Rectal smooth muscle tissue (tissue), 1 donor: ENCODE data around the gene SLC8B1.

Source experiments
- H3K27ac ChIP-seq: one replicate; pipeline ENCODE4 v1.7.0; 2013; ENCODE audit warnings: low read depth, low read length, inconsistent platforms
- H3K27me3 ChIP-seq: one replicate; pipeline ENCODE4 v1.7.0; 2013; ENCODE audit warnings: low read length; ENCODE audit not compliant: control insufficient read depth, insufficient read depth
- H3K36me3 ChIP-seq: one replicate; pipeline ENCODE4 v1.7.0; 2013; ENCODE audit warnings: low read length; ENCODE audit not compliant: control insufficient read depth, insufficient read depth
- H3K4me1 ChIP-seq: one replicate; pipeline ENCODE4 v1.7.0; 2013; ENCODE audit warnings: low read length; ENCODE audit not compliant: control insufficient read depth, insufficient read depth
- H3K4me3 ChIP-seq: one replicate; pipeline ENCODE4 v1.7.0; 2013; ENCODE audit warnings: low read length
- H3K9ac ChIP-seq: one replicate; pipeline ENCODE4 v1.7.0; 2013; ENCODE audit warnings: low read length

Gene SLC8B1

GRCh38 chr12:113251404-113252070 is 83.4 kb downstream of the SLC8B1 start:
- Histone ChIP-seq H3K36me3 (peaks cover 11% of the 10 kb centered on the region), H3K9ac (no peak overlapping the region), H3K27ac (no peak overlapping the region), H3K27me3 (no peaks in the 10 kb centered on the region), H3K4me1 (peaks cover 5% of the 10 kb centered on the region), H3K4me3 (no peak overlapping the region)

DNA sequence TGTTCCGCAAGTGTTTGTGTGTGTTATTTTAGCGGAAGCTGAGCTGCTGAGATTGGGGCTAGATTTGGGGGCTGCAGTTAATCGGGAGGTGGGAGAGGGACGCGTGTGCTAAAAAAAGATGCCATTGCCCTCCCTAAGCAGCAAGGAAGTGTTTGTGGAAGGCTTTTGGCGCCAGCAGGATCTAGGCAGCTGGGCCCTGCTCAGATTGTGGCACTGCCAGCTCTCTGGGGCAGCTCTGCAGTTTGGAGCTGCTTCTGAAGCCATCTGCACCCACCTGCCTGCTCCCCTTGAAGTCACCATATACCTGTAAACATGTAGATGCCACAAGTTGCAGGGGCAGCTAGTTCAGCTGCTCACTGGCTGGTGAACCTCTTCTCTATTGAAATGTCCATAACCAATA is 84.9 kb downstream of the SLC8B1 start:
- no peak overlapping the region for H3K27ac ChIP-seq
- H3K36me3 ChIP-seq, result peaks cover 11% of the 10 kb centered on the region
- H3K4me1 ChIP-seq, result peaks cover 12% of the 10 kb centered on the region
- no peak overlapping the region for H3K9ac ChIP-seq
- no peaks in the 10 kb centered on the region for H3K27me3 ChIP-seq
- no peak overlapping the region for H3K4me3 ChIP-seq

DNA sequence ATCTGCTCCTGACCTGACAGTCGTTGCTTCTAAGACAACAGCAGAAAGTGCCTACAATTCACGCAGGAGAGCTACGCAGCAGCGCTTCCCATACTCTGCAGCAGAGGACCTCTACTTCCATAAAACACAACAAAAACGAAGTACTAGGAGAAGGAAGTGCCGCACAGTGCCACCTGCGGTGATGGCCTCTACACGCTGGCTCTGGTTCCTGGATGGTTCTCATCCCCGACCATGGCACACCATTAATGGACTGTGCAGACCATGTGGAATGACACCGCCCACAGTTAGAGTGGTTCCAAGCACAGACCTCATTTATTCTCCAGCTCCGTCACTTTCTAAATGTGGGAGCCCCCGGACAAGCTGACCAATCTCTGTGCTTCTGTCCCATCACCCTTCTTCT is 85.4 kb downstream of the SLC8B1 start:
- Histone ChIP-seq H3K4me1 (peaks cover 16% of the 10 kb centered on the region), H3K9ac (no peak overlapping the region), H3K4me3 (no peak overlapping the region), H3K36me3 (peaks cover 11% of the 10 kb centered on the region), H3K27ac (no peak overlapping the region), H3K27me3 (no peaks in the 10 kb centered on the region)

- Histone ChIP-seq H3K4me1 (peaks cover 22% of the 10 kb centered on the region), H3K36me3 (peaks cover 11% of the 10 kb centered on the region), H3K27ac (no peak overlapping the region), H3K4me3 (no peak overlapping the region), H3K9ac (no peak overlapping the region), H3K27me3 (no peaks in the 10 kb centered on the region)
Measured at GRCh38 chr12:113248842-113249435, 86.0 kb downstream of the SLC8B1 start.
